GM18508 (cell line): ENCODE data around the gene GRID2IP.

ENCODE experiments used
- ATAC-seq: cut with Tn5 transposase; IDR thresholded peaks from one replicate; pipeline ENCODE4 v1.9.1; 2021; ENCODE audit warnings: moderate number of reproducible peaks; ENCODE audit not compliant: insufficient read depth, unreplicated experiment

Gene GRID2IP

DNA sequence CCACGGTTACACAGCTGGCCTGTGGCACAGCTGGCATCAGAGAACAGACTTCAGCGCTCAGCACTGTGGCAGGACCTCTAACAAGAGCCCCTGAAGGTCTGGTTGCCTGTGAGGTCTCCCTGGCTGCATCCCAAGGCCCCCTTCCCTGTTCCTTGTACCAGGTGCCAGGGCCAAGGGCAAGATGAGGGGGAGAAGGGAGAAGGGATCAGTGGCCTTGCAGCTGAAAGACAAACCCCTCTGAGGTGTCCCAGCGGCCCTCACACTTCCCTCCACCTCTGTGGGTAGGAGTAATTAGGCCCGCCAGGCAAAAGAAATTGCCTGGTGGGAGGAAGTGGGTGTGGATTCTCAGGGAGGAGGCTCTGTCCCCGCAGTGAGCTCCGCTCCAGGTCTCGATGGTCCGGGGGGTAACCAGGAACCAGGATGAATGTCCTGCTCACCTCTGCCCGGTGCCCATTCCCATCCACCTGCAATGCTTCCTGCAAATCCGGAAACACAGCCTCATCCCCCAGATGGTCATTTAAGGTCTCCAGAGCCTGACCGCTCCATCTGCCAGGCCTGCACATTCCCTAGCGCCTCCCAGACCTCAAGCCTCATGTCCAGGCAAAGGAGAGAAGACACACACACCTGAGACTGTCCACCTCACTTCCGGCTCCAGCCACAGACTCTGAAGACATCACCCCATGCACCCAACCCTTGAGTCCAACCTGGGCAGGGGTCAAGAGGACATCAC lies 22.7 kb downstream of the GRID2IP start:
- no peak for ATAC-seq

DNA sequence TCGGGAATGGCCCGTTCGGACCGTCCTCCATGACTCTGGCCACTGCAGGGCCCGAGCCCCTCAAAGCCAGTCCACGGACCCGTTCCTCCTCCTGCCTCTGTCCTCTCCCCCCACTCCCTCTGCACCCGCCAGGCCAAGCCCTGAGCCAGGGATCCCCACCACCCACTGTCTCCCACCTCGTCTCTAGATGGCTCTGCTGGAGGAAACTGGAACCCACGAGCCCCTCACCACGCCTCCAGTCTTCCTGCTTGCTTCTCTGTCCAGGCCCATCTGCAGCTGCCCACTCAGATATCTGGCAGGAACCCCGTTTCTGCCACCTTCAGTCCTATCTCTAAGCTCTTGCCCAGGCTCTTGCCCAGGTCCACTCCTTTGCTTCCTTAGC lies 24.3 kb downstream of the GRID2IP start:
- no peak for ATAC-seq

DNA sequence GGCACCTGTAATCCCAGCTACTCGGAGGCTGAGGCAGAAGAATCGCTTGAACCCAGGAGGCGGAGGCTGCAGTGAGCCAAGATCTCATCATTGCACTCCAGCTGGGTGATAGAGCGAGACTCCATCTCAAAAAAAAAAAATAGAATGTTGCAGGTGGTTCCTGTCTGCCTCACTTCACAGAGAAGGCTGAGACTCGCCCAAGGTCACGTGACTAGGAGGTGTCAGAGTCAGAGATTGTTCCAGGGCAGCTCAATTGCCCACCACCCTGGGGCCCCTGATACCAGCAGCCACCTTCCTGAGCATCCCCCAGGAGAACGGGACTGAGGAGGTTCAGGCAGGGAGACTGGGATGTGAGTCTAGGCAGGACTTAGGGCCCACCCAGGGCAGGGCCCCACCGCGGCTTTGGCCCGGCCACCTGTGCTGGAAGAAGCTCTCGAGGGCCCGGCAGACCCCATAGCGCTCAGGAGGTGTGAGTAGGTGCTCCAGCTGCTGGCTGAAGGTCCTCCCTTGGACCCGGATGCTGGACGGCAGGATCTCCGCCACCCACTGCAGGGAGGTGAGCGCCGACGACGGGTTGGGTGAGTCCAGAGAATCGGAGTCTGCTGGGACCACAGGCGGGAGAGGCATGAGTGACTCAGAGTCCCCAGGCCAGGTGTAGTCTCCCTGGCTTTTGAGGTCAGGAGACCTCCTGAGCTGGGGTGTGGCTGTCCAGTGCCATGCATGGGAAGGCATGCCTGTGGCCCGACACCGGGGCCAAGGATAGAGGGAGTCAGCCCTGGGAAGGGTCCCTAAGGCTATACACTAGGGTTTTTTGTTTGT lies 30.9 kb downstream of the GRID2IP start:
- no peak for ATAC-seq

DNA sequence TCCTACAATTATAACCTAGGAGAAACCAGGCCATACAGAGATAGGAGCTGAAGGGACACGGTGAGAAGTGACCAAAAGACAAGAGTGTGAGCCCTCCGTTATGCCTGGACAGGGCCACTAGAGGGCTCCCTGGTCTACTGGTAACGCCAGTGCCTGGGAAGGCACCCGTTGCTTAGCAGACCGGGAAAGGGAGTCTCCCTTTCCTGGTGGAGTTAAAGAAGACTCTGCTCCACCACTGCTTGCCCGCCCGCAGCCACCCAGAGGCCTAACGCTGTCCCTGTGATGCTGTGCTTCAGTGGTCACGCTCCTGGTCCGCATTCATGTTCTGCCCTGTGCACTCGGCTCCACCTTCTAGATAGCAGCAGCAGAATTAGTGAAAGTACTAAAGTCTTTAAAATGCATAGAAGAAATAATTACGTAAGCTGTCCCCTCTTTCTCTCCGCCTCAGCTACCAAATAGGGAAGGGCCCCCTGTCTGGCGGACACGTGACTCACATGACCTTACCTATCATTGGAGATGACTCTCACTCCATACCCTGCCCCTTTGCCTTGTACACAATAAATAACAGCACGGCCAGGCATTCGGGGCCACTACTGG lies 34.8 kb downstream of the GRID2IP start:
- no peak for ATAC-seq

DNA sequence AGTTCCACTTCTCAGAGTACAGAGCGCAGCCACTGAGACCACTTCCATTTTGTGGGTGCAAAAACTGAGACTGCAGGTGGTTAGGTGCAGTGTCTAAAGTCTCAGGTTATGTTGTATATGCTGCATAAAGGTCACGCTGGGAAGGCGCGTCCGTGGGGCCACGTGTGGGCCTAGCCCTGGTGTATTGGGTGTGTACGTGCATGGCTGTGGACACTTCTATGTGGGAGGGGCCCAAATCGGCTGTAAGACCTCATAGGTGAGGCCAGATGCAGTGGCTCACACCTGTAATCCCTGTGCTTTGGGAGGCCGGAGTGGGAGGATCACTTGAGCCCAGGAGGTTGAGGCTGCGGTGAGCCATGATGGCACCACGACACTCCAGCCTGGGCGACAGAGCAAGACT lies 37.7 kb downstream of the GRID2IP start:
- no peak for ATAC-seq

DNA sequence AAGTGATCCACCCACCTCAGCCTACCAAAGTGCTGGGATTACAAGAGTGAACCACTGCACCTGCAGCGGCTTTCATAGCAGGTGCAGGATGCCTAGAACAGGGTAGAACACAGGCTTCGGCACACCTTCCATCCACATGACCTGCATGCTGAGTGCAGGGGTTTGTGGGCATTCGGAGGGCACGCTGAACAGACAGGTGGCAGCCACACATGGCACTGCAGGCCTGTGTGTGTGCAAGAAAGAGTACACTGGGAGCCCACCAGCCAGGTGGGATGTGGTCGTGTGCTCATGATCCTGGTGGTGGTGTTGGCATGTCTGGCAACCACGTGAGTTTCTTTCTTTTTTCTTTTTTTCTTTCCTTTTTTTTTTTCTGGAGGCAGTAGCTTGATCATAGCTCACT lies 38.4 kb downstream of the GRID2IP start:
- no peak for ATAC-seq

DNA sequence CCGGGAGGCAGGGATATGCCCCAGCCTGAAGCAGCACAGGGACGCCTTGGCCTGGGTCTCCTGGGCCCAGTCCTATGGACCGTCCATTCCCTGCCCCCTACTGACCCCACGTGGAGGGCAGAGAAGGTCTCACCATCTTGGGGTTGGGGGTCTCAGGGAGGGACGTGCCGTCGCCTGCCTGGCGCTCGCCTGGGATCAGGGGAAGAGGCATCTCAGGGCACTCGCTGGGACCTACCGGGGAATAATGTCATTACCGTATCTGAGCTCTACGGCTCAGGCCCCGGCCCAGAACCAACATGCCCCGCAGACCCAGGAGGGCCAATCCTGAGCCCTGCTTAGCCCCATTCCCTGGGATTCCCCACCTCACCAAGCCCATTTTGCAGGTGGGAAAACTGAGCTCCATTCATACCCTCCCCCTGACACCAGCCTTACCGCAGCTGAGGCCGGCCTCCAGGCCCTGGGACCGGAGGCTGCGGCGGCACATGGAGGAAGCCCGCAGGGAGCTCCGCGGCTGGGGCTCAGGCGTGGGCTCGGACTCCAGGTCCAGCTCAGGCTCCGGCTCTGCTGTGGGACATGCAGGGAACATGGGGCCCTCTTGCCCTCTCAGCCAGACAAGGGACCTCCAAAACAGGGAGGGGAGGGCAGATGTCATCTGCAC lies 40.7 kb downstream of the GRID2IP start:
- ATAC-seq = no peak

DNA sequence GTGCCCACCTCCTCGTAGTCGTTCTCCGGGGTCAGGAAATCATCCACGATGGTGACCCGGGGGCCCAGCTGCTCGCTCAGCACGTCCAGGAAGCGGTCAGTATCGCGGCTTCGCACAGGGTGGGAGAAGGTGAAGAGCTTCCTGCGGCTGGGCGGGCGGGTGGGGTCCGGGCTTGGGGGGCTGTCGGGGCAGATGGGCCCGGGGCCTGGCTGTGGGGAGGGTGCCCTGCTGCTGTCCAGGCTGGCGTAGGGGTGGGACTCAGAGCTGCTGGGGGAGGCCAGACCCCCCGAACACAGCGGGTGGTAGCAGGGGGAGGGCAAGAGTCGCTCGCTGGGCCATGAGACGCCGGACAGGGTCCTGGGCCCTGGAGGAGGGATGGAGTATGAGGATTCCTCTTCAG lies 42.3 kb downstream of the GRID2IP start:
- no peak for ATAC-seq

DNA sequence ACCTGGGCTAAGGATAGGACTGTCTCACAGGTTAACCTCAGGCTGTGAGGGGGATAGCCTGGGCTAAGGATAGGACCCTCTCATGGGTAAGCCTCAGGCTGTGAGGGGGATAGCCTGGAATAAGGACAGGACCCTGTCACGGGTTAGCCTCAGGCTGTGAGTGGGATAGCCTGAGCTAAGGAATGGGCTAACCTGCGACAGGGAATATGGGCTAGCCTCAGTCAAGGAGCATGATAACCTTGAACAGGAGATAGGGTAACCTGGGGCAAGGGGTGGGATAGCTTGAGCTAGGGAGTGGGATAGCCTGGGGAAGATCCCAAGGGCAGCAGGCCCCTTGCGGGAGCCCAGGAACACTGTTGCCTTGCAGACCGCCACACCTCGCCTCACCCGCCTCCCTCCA lies 42.7 kb downstream of the GRID2IP start:
- ATAC-seq = no peak

DNA sequence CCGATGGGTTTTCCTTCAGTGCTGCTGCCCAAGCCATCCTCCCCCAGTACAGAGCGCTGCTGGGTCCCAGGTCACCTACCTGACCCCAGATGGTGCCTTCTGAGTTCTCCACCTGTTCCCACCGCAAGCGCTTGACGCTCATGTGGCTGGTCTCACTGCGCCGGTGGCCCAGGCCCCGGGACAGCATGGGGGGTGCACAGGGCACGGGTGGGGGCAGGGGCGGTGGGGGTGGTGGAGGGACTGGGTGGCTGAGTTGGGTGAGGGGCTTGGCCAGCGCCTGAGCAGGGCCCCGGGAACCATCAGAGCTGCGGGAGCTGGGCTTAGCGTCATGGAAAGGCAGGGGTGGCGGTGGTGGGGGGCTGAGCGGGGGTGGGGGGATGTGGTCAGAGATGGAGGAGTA lies 43.4 kb downstream of the GRID2IP start:
- ATAC-seq = no peak

DNA sequence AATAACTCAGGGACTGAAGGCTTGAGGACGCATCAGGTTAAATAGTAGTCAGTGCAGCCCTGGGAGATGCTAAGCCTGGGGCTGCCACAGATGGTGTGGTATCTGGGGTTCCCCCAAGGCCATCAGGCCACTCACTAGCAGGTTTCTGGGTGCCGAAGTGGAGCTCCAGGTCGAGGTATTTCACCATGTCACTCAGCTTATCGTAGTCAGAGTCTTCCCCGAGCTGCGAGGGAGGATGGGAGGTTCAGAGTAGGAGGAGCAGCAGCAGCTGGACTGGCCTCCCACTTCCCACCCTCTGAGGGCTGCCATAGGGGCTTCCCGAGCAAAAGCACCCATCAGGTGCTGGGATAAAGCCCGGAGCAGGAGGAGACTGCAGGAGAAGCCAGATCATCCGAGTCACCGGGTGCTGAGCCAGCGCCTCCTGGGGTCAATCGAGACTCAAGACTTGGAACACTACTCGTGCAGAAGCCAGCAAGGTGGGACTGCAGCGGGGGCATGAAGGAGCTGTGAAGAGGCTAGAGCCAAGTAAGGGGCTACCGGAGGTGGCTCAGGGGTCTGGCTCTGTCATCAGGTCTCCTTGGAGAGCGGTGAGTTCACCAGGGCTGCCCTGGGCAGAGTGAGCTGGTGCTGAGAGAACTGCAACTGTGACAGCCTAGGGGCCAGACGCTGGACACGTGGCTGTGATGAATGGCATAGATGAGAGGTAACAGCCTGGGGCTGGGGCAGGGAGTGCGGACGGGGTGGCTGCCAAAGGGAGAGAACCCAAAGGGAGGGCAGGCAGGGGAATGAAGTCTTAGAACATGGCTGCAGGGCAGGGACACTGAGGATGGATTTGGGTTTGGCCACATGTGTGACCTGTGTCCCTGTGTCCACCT lies 45.3 kb downstream of the GRID2IP start:
- no peak for ATAC-seq

DNA sequence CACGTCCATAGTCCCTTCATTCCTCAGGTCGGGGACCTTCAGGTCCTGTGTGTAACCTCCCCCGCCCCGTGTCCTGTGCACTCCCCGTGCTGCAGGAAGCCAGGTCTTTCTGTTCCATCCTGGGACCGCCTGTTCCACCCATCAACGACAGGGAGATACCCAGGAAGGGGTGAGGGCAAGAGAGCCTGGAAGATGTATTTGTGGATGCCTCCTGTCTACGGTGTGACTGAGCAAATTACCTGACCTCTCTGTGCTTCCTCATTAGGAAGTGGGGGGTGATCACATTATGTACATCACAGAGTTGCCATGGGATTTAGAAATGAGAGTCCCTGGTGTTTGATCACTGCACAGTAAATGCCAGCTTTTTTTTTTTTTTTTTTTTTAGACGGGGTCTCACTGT lies 46.3 kb downstream of the GRID2IP start:
- ATAC-seq = no peak

DNA sequence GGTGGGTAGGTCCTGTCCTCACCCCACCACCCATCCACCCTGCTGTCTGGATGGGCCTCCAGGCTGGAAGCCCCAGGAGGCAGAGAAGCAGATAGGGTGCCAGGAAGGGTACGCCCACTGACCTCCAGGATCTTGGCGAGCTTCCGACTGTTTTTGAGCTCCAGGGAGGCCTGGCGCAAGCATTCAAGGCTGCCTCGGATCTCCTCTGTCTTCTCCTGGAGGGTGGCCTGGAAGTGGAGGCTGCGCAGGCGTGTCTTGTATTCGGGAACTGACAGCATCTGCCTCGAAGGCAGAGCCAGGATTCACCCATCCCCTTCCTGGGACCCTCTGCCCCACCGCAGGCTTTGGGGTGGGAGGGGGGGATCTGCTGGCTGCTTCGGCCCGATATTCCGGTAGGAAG lies 48.4 kb downstream of the GRID2IP start:
- ATAC-seq = no peak

DNA sequence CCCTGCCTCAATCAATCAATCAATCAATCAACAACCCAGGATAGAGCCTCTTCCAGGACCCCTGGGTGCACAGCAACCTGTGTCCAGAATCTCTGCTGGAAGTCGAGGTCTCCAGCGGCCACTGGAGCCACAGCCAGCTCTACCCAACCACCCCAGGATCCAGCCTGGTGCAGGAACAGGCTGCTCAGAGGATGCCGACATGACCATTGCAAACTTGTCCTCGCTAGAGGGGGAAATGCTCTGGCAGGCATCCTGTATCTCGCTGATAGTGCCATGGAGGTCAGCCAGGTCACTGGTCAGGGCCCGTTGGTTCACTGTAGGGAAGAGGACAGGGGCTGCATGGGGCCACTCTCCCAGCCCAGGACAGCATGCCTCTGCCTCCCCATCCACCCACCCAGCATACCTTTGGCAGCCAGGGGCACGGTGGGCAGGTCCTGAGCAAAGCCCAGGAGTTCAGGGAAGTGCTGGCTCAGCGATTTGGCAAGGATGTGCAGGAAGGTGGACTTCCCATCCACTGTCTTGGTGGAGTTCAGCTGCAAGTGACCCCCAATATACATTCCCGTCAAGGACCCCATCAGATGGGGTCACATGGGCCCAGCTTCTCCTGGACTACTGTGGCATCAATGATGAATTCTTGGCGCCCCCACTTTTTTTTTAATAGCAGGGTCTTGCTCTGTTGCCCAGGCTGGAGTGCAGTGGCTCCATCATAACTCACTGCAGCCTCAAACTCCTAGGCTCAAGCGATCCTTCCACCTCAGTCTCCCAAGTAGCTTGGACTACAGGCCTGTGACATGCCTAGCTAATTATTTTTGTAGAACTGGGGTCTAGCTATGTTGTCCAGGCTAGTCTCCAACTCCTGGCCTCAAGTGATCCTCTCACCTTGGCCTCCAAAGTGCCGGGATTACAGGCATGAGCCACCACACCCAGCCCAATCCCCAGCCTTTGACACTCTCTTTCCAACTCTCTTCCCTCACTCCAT lies 49.4 kb downstream of the GRID2IP start:
- ATAC-seq = no peak

DNA sequence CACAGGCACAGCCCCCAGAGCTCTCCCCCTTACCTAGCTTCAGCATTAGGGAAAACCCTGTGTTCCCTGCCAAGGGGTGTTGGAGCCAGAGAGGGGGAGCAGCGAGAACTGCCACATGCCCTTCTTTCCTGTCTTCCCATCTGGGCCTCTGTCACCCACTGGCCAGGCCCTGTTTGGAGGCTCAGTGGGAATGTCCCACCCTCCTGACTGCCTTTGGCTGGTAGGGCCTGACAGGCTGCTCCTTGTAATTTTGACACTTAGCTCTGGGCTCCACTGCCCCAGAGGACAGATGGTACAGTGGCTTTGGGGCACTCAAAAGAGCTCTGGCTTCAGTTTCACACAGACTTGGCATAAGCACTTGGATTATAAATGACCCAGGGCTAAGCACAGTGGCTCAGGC lies 50.6 kb downstream of the GRID2IP start:
- no peak for ATAC-seq

DNA sequence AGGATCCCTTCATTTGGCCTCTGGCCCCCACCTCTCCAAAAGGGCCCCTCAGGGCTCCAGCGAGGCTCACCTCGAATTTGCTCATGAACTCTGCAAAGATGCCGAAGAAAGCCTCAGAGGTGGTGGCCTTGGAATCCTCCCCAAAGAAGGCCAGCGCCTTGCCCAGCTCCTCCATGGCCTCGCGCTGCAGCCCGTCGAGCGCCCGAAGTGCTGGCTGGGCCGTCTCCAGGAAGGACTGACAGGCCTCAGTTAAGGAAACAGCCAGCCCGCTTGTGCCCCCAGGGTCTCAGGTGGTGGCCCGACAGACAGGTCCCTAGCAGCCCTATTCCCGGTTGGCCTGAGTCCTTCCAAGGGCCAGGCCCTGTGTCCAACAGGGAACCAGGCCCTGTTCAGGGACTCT lies 53.3 kb downstream of the GRID2IP start:
- no peak for ATAC-seq

DNA sequence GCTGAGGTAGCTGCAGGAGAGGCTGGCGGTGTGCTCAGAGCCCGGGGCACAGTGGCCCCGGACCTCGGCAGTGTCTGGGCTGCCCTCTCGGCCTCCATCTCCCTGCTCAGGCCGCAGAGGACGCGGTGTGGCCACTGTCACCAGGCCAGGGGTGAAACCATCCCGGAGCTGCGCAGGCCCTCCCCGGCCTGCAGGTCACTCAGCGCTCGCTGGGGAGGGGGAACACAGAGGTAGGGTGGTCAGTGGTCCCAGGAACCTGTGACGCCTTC lies 53.7 kb downstream of the GRID2IP start:
- ATAC-seq = no peak

DNA sequence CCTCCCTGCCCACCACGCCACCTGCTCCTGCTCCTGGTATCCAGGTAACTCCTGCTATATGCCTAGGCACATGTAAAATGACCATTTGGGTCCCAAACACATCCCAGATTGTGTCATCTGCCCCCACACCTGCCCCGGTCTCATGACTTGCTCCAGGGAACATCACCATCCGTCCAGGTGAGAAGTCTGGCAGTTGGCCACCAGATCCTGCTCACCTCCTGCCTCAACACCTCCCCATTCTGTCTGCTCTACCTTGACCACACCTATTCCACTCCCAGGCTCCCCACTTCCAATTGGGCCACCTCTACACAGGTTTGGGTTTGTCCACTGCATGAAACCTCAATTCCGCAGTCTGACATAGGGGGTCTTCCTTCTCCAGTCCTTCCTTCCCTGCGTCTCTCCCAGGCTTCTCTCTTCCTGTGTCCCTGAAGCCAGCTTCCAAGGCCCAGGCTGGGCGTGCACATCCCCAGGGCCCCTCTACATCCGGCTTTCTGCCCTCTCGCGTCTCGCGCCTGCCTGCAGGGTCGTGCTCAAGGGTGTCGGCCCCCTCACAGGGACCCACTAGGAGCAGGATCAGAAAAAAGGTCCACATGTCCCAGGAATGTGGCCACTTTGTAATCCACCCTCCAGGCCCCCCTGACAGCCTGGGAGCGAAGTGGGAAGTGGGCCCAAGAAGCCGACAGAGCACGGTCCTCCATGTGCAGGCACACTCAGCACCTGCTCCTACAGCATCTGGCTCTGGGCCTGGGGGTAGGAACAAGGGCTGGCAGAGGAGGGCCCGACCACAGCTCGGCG lies 54.2 kb downstream of the GRID2IP start:
- no peak for ATAC-seq
